ENCODE measurements around the gene PREPL. TPM values are rescaled to one million over a fixed set of nuclear protein-coding genes. Genes with fewer than 3 reads are reported as not detected.

PREPL gene
- total and polyA plus RNA-seq, 10 of the 15 experiments (the other 5 are each of a cell fraction or from before 2014, with no cell fraction given): 9.2 to 43.0 (median 20.4) TPM

DNA sequence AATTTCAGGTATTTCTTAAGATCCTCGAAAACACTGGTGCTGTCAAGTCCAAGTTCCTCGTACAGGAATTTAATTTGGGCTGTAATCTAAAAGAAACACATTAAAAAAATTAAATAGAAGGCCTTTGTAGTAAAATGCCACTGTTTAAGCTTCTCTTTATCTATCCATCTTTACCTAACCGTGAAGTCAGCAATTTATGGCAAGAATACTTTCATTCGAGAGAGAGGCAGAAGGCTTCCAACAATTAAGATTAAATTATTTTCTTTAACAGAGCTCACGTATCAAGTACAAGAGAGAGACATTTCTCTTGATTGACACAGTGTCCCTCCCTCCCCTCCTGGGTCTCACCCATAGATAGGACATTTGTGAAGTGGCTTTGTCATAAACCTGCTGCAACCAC is 39.9 kb downstream of the PREPL start (continued):
- TF ChIP-seq SREBF1 (IDR thresholded peaks at IDR 0.05; ENCODE audit: low read length): no peak
- no peak for TF ChIP-seq BMI1 (IDR thresholded peaks at IDR 0.05; ENCODE audit: borderline replicate concordance)

DNA sequence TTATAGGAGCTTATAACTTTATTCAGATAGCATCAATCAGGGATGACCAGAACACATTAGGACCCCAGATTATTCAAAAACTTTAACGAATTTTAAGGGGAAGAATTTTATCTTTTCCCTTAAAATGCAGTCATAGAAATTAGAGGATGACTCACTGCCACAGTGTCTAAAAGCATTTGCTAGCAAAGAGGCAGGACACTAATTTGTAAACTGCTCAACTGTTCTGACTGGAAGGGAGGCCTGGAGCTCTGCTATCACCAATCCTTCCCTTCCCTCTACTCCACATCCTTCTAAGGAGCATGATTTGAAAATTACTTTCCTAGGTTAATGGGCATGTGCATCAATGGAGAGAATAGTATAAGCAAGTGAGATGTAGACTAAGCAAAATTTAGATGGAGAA is 40.5 kb downstream of the PREPL start:
- peaks cover 7 to 15% of the 10 kb centered on the region in 2 experiments for H3K36me3 ChIP-seq (ENCODE audit: control insufficient read depth in 2 of 2, insufficient read depth in 2 of 2, low read length in 1 of 2)
- ChIA-PET CTCF (no interaction called here), POLR2A (no interaction called here), RAD21 (ENCODE audit: unreplicated experiment) (no interaction called here), SMC1A (ENCODE audit: uncharacterized antibody, unreplicated experiment) (interaction anchor here (0.9 kb wide), 1 partner anchor 277 kb away, joined by 3 read pairs; no protein-coding TSS in a partner anchor)
- intact Hi-C loops (cut with micrococcal nuclease; ENCODE audit: unreplicated experiment): no loop called here
- H3K9me3 ChIP-seq (replicated peaks; ENCODE audit: control insufficient read depth, insufficient read depth, low read length): no peaks in the 10 kb centered on the region
- TF ChIP-seq KDM1A (IDR thresholded peaks at IDR 0.05; ENCODE audit: borderline replicate concordance): no peak
- H3K27me3 ChIP-seq (replicated peaks in 1 of 2; ENCODE audit: control insufficient read depth in 2 of 2, insufficient read depth in 2 of 2, low read length in 1 of 2): no peaks in the 10 kb centered on the region
- no peak for DNase-seq (ENCODE audit: low read depth, low spot score)
- ATAC-seq: no peak
- FAIRE-seq: no peak
- no peak overlapping the region for H2AFZ ChIP-seq (ENCODE audit: control insufficient read depth, low read depth, low read length)
- in situ Hi-C loops (cut with MboI): no loop called here
- no peaks in the 10 kb centered on the region for H3K79me2 ChIP-seq (ENCODE audit: control insufficient read depth, insufficient read depth, low read length)
- no peaks in the 10 kb centered on the region for H4K20me1 ChIP-seq (ENCODE audit: control insufficient read depth, insufficient read depth)
- H3K4me2 ChIP-seq (ENCODE audit: control insufficient read depth, insufficient read depth): no peak overlapping the region
- H3K27ac ChIP-seq (ENCODE audit: control insufficient read depth, insufficient read depth): no peak overlapping the region
- H3K4me3 ChIP-seq: no peak overlapping the region
- H3K4me1 ChIP-seq (ENCODE audit: control insufficient read depth, insufficient read depth, low read length): no peaks in the 10 kb centered on the region
- WGBS (ENCODE audit: insufficient coverage, insufficient replicate concordance, low lambda C conversion rate, missing lambda C conversion rate): 97% methylated on average over 1 of the region's 1 CpG
- H3K9ac ChIP-seq (ENCODE audit: control insufficient read depth, insufficient read depth, low read length): no peak overlapping the region
- no TSS peak for BruUV-seq (replicated peaks)

DNA sequence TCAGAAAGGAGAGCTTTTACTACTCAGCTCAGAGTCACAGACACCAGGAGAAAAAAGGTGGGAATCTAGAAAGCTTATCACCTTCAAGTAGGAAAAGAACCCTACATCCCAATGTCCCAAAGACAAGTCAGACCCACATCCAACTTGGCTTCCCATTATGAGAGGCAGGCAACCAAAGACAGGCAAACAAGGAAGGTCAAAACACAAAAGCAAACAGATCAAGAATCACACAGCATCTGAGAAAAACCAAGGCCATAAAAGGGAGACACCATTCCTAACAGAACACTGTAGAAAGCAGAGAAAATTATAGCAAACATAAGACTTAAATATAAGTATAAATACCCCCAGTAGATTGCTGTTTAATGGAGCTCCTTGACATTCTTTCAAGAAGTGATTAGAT is 45.3 kb downstream of the PREPL start:
- FAIRE-seq: no peak
- TF ChIP-seq ETV6 (conservative IDR thresholded peaks at IDR 0.05 in 1 of 2, IDR thresholded peaks at IDR 0.05 in 1 of 2; ENCODE audit: borderline replicate concordance in 1 of 2, low read depth in 1 of 2): no peak
- no peak for TF ChIP-seq RCOR1 (conservative IDR thresholded peaks at IDR 0.05; ENCODE audit: low read depth, low read length)
- no peak for TF ChIP-seq RB1 (IDR thresholded peaks at IDR 0.05; ENCODE audit: borderline replicate concordance)
- TF ChIP-seq, protein P1, sequence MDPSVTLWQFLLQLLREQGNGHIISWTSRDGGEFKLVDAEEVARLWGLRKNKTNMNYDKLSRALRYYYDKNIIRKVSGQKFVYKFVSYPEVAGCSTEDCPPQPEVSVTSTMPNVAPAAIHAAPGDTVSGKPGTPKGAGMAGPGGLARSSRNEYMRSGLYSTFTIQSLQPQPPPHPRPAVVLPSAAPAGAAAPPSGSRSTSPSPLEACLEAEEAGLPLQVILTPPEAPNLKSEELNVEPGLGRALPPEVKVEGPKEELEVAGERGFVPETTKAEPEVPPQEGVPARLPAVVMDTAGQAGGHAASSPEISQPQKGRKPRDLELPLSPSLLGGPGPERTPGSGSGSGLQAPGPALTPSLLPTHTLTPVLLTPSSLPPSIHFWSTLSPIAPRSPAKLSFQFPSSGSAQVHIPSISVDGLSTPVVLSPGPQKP (IDR thresholded peaks at IDR 0.05; ENCODE audit: low read depth, low read length): no peak
- no peak for TF ChIP-seq PAX5 (IDR thresholded peaks at IDR 0.05; ENCODE audit: borderline replicate concordance, low read depth, low read length)
- TF ChIP-seq DPF2 (IDR thresholded peaks at IDR 0.05): no peak
- TF ChIP-seq, protein P2, sequence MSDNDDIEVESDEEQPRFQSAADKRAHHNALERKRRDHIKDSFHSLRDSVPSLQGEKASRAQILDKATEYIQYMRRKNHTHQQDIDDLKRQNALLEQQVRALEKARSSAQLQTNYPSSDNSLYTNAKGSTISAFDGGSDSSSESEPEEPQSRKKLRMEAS (IDR thresholded peaks at IDR 0.05; ENCODE audit: low read depth, low read length): no peak
- TF ChIP-seq ATF7 (IDR thresholded peaks at IDR 0.05; ENCODE audit: low read depth): no peak
- TF ChIP-seq POLR2AphosphoS5 (IDR thresholded peaks at IDR 0.05; ENCODE audit: low read length): no peak
- no peak for TF ChIP-seq RAD21 (IDR thresholded peaks at IDR 0.05; ENCODE audit: insufficient read depth, low read depth, low read length)
- TF ChIP-seq TBL1XR1 (IDR thresholded peaks at IDR 0.05; ENCODE audit: low read depth, low read length): no peak
- TF ChIP-seq SPI1 (IDR thresholded peaks at IDR 0.05; ENCODE audit: borderline replicate concordance, insufficient read depth, low read depth, low read length): no peak
- no peak for TF ChIP-seq ZNF217 (IDR thresholded peaks at IDR 0.05)
- no peak for TF ChIP-seq MYC (IDR thresholded peaks at IDR 0.05; ENCODE audit: insufficient read depth, insufficient read length, insufficient replicate concordance, low read length, severe bottlenecking)

More for the DNA sequence above, 45.3 kb downstream of the PREPL start:
- POLR2A ChIA-PET: interaction anchor here (0.6 kb wide), 1 partner anchor 139 kb away, joined by 3 read pairs; no protein-coding TSS in a partner anchor
- H3K79me2 ChIP-seq (ENCODE audit: control insufficient read depth, insufficient read depth, low read length): no peaks in the 10 kb centered on the region
- RAD21 ChIA-PET (ENCODE audit: unreplicated experiment): no interaction called here
- SMC1A ChIA-PET (ENCODE audit: uncharacterized antibody, unreplicated experiment): interaction anchor here (0.9 to 1.2 kb wide), 2 partner anchors 10 to 364 kb away, joined by 3 read pairs; no protein-coding TSS in a partner anchor
- no peaks in the 10 kb centered on the region for H4K20me1 ChIP-seq (ENCODE audit: control insufficient read depth, insufficient read depth)
- in situ Hi-C loops (cut with MboI): no loop called here
- peaks cover 3 to 14% of the 10 kb centered on the region in 2 experiments for H3K36me3 ChIP-seq (ENCODE audit: control insufficient read depth in 2 of 2, insufficient read depth in 2 of 2, low read length in 1 of 2)
- no peaks in the 10 kb centered on the region for H3K4me1 ChIP-seq (ENCODE audit: control insufficient read depth, insufficient read depth, low read length)
- intact Hi-C loops (cut with micrococcal nuclease; ENCODE audit: unreplicated experiment): no loop called here
- no peak for ATAC-seq
- H3K27ac ChIP-seq (ENCODE audit: control insufficient read depth, insufficient read depth): no peak overlapping the region
- H3K9ac ChIP-seq (ENCODE audit: control insufficient read depth, insufficient read depth, low read length): no peak overlapping the region
- no peak for DNase-seq (ENCODE audit: low read depth, low spot score)
- no peaks in the 10 kb centered on the region for H3K27me3 ChIP-seq (replicated peaks in 1 of 2; ENCODE audit: control insufficient read depth in 2 of 2, insufficient read depth in 2 of 2, low read length in 1 of 2)
- no peak overlapping the region for H3K4me2 ChIP-seq (ENCODE audit: control insufficient read depth, insufficient read depth)
- CTCF ChIA-PET: interaction anchor here (1.4 kb wide), 1 partner anchor 21 kb away, joined by 3 read pairs; no protein-coding TSS in a partner anchor
- H3K4me3 ChIP-seq: no peak overlapping the region
- H2AFZ ChIP-seq (ENCODE audit: control insufficient read depth, low read depth, low read length): no peak overlapping the region
- peaks cover 5% of the 10 kb centered on the region; the same call in 2 of the 3 replicates for H3K9me3 ChIP-seq (replicated peaks; ENCODE audit: control insufficient read depth, insufficient read depth, low read length)
- BruUV-seq (replicated peaks): no TSS peak
